Esophagus (tissue), 2 donors: ENCODE data around the gene PTPRE. TPM values are rescaled to one million over a fixed set of nuclear protein-coding genes. Genes with fewer than 3 reads are reported as not detected.

Source experiments
- H3K27ac ChIP-seq, 2 donors: one replicate each; pipeline ENCODE4 v1.5.1; 2013; ENCODE audit warnings: low read depth in 2 of 2, mild to moderate bottlenecking in 2 of 2, inconsistent platforms in 1 of 2, low read length in 1 of 2, moderate library complexity in 1 of 2
- H3K27me3 ChIP-seq, 2 donors: one replicate each; pipeline ENCODE4 v1.6.1; 2013; ENCODE audit warnings: low read length in 2 of 2, control low read depth in 1 of 2, mild to moderate bottlenecking in 1 of 2; ENCODE audit not compliant: insufficient read depth in 2 of 2, control insufficient read depth in 1 of 2
- H3K36me3 ChIP-seq, 2 donors: one replicate each; pipeline ENCODE4 v1.6.1; 2013; ENCODE audit warnings: low read length in 1 of 2; ENCODE audit not compliant: control insufficient read depth in 2 of 2, insufficient read depth in 2 of 2
- H3K4me1 ChIP-seq, 2 donors: one replicate each; pipeline ENCODE4 v1.6.1; 2013; ENCODE audit warnings: low read length in 1 of 2; ENCODE audit not compliant: control insufficient read depth in 2 of 2, insufficient read depth in 2 of 2
- H3K4me3 ChIP-seq, 2 donors: one replicate each; pipeline ENCODE4 v1.5.1; 2013; ENCODE audit warnings: low read length in 2 of 2, mild to moderate bottlenecking in 2 of 2, low read depth in 1 of 2, moderate library complexity in 1 of 2
- H3K9me3 ChIP-seq, 2 donors: one replicate each; pipeline ENCODE4 v1.6.1; 2013; ENCODE audit warnings: mild to moderate bottlenecking in 2 of 2, low read depth in 1 of 2, low read length in 1 of 2, moderate library complexity in 1 of 2; ENCODE audit not compliant: control insufficient read depth in 2 of 2, insufficient read depth in 1 of 2
- WGBS, 2 donors: extraction: QIAGEN DNeasy Blood & Tissue Kit; methylation state at CpG; one replicate each; pipeline ENCODE4 v1.1.7; 2013; 5-methylcytosine and 5-hydroxymethylcytosine counted together
- polyA plus RNA-seq, 2 donors: library from polyadenylated mRNA; stranded (reverse); fragments of 200-250 nt; gene quantifications; one replicate each; pipeline ENCODE4 v1.2.3, GENCODE V29; 2013
- donor health status: healthy with polysubstance abuse.
- donor health status: Bipolar disorder and iron deficiency.

Gene PTPRE
- polyA plus RNA-seq, 2 donors, result 3.8 to 5.5 TPM

DNA sequence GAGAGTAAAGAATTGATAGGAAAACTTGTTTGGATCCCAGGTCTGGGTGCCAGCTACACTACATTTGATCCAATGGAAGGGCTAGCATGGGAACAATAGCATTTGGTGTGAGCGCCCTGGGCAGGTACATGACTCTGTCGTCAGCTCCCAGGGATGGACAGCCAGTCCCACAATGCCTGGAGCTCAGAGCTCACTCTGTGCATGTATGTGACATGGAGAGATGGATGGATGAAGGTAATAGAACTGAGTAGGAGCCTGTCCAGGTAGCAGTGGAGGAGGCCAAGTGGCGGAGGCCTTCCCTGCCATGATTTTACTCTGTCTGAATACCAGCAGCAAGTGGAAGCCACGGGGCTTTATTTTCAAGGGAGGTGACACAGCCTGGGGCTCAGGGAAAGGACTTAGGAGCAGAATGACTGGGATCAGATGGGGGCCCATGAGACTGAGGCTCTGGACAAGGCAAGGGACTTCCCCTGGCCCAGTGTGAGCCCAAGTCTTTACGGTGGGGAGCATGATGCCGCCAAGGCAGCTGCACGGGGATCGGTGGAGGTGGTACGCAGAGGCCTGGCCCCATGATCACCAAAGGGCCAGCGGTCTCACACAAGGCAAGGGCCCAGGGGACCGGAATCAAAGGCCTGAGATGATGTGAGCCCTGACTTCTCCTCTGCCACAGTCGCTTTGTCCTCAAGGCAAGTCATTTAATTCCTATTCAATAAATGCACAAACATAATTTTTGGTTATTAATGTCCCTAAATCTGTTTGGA lies 5.9 kb downstream of the PTPRE start:
- no peaks in the 10 kb centered on the region for H3K27me3 ChIP-seq
- no peaks in the 10 kb centered on the region for H3K9me3 ChIP-seq
- WGBS, 2 donors, result 88 to 93% methylated on average over 12 of the region's 12 CpGs
- H3K4me3 ChIP-seq, result no peak overlapping the region
- H3K4me1 ChIP-seq, result peaks cover 0 to 1% of the 10 kb centered on the region in 2 donors
- no peaks in the 10 kb centered on the region for H3K36me3 ChIP-seq
- H3K27ac ChIP-seq, result no peak overlapping the region

DNA sequence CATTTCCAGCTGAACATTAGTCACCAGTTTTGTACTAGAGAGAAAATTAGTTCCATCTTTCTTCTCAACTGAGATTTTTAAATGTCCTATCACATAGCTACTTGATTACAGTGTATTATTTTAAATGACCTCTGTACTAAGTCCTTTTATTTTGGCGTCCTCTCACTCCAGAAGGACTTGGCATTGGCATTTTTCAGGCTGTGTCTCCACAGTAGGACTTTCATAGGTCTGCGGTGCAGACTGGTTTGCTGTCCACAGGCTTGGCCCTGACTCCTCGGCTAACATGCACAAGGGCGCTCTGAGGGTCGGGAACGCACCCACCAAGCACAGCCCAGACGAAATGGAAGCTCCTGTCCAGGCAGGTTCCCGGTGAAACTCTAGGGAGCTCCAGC lies 6.5 kb downstream of the PTPRE start:
- H3K36me3 ChIP-seq, result no peaks in the 10 kb centered on the region
- H3K27me3 ChIP-seq, result no peaks in the 10 kb centered on the region
- H3K27ac ChIP-seq, result no peak overlapping the region
- H3K4me3 ChIP-seq, result no peak overlapping the region
- H3K4me1 ChIP-seq, result no peaks in the 10 kb centered on the region
- 91 to 93% methylated on average over 8 of the region's 8 CpGs for WGBS, 2 donors
- H3K9me3 ChIP-seq, result no peaks in the 10 kb centered on the region

DNA sequence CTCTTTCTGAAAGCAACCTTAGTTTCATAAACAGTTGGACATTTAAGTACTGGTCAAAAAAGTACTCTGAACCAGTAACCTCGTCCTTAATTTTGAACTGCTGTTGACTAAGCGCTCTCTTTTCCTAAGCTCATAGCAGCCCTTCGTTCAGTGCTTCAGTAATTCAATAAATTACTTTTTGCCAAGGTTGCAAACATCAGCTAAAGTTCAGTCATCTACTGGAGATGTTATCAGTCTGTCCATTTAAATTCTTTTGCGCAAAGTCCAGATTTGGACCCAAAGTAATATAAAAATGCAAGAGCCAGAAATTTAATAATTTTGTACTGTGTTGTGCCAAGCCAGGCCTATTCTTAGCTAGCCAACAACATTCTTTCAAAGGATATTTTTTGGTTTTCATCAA lies 8.4 kb downstream of the PTPRE start:
- Histone ChIP-seq H3K27ac (no peak overlapping the region), H3K9me3 (no peaks in the 10 kb centered on the region), H3K27me3 (no peaks in the 10 kb centered on the region), H3K4me1 (peaks cover 3% of the 10 kb centered on the region in 2 donors), H3K4me3 (no peak overlapping the region), H3K36me3 (no peaks in the 10 kb centered on the region)
- 83 to 85% methylated on average over 4 of the region's 4 CpGs for WGBS, 2 donors

DNA sequence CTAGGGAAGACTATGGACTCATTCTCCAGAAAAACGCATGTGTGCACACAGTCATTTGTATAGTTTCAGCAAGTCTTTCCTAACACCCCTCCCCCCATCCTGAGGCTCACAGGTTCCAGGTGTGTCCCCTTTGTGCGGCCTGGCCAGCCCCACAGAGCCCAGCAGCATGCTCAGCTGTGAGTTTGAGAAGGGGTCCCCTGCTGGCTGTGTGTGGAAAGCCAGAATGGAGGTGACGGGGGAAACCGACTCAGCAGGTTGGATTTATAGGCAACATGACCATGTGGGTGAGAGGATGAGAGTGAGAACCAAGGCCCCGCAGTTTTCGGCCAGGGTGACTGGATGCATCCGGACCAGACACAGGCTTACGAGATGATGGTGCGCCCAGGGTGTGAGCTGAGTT lies 9.9 kb downstream of the PTPRE start:
- Histone ChIP-seq H3K27me3 (no peaks in the 10 kb centered on the region), H3K36me3 (no peaks in the 10 kb centered on the region), H3K27ac (no peak overlapping the region), H3K4me3 (no peak overlapping the region), H3K9me3 (no peaks in the 10 kb centered on the region), H3K4me1 (peaks cover 3 to 7% of the 10 kb centered on the region in 2 donors)
- WGBS, 2 donors, result 88 to 90% methylated on average over 9 of the region's 9 CpGs

DNA sequence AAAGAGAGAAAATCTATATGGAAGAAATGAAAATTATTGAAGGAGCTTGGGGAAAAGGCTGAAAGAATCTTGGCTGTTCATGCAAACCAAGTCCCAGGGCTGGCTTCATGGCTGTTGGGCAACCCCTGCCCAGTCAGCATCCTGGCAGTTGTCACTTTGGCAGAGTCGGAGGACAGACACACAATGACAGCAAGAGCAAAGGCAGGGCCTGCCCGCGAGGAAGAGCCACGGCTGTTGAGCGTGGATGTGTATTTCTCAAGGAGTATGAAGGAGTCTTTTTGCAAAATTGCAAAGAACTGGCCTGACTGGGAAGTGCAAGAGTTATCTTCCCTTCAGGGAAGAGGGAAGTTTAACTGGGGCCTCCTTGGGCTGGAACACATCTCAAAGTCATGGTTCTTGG lies 11.7 kb downstream of the PTPRE start:
- Histone ChIP-seq H3K27me3 (no peaks in the 10 kb centered on the region), H3K4me1 (peaks cover 3 to 7% of the 10 kb centered on the region in 2 donors), H3K36me3 (no peaks in the 10 kb centered on the region), H3K9me3 (no peaks in the 10 kb centered on the region), H3K27ac (no peak overlapping the region), H3K4me3 (no peak overlapping the region)
- WGBS, 2 donors, result 93 to 100% methylated on average over 5 of the region's 5 CpGs

DNA sequence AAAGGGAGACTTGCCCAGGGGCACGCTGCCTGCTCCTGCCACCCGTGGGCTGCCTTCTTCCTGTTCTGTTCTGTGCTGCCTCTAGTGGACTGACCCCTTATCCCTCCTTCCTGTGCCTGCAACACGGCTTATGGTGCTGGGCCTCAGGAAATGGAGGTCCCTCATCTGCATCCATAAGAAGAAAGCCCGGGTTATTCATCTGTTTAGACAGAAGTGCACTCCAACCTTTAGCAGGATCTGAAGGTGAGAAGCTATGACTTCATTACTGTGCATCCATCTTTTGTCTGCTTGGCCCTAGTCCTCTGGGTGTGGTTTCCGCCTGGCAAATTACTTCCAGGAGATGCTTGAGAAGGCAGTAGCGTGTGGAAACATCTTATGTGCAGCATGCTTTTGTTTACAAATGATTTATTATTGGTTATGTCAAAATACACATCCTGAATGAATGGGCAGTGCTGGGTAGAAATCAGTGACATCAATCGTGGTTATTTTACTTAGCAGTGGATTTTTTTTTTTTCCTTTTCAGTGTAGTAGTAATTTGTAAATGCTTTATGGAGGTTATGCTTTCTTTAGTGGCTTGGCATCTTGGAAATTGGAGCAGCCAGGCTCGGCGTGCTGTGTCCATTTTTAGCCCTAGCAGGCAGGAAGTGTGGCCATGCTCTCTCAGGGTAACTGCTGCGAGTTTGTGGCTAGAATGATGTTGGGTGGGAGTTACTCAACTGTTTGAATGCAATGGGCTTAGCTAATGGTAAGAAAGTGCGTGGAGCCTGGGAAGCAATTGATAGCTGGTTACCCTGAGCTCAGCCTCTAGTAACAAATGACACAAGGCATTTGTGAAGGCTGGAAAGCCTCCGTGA lies 12.7 kb downstream of the PTPRE start:
- Histone ChIP-seq H3K27me3 (no peaks in the 10 kb centered on the region), H3K4me3 (no peak overlapping the region), H3K9me3 (no peaks in the 10 kb centered on the region), H3K4me1 (peaks cover 3 to 7% of the 10 kb centered on the region in 2 donors), H3K27ac (peak overlapping the region; percentile 30 to 57), H3K36me3 (no peaks in the 10 kb centered on the region)
- 45 to 53% methylated on average over 12 of the region's 12 CpGs for WGBS, 2 donors

DNA sequence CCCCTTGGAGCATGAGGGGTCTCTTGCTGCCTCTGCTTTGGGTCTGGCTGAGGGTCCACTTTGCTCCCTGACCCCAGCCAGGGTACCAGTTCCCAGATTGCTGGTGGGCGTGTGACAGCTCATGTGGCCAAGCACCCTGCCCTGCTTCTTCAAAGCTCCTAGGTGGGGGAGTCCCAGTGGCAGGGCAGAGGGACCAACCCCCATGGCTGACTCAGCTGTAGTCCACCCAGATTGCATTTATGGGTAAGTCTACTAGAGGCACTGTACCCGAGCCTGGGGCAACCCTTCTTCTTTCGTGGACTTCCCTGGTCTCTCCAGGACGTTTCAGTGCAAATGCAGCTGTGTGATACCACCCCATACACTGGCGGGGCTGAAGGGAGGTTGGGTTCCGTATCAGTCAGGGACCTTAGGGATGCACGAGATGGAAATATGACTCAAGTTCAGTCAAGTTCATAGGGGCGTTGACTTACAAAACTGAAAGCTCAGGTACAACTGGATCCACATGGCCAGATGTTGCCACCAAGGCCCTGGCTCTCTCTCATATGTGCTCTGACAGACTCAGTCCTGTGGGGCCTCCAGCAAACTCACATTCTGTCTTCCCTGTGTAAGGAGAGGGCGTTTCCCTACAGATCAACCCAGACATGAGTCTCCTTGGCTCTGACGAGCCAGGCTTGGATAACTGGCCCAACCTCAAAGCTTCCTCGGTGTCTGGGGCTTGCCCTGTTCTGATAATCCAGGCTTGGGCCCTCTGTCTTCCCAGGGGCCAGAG lies 13.6 kb downstream of the PTPRE start:
- H3K4me1 ChIP-seq, result peaks cover 3 to 7% of the 10 kb centered on the region in 2 donors
- H3K4me3 ChIP-seq, result no peak overlapping the region
- peak overlapping the region in 1 of 2 donors; percentile 57 for H3K27ac ChIP-seq
- no peaks in the 10 kb centered on the region for H3K27me3 ChIP-seq
- no peaks in the 10 kb centered on the region for H3K36me3 ChIP-seq
- 78 to 79% methylated on average over 11 of the region's 11 CpGs for WGBS, 2 donors
- H3K9me3 ChIP-seq, result no peaks in the 10 kb centered on the region

DNA sequence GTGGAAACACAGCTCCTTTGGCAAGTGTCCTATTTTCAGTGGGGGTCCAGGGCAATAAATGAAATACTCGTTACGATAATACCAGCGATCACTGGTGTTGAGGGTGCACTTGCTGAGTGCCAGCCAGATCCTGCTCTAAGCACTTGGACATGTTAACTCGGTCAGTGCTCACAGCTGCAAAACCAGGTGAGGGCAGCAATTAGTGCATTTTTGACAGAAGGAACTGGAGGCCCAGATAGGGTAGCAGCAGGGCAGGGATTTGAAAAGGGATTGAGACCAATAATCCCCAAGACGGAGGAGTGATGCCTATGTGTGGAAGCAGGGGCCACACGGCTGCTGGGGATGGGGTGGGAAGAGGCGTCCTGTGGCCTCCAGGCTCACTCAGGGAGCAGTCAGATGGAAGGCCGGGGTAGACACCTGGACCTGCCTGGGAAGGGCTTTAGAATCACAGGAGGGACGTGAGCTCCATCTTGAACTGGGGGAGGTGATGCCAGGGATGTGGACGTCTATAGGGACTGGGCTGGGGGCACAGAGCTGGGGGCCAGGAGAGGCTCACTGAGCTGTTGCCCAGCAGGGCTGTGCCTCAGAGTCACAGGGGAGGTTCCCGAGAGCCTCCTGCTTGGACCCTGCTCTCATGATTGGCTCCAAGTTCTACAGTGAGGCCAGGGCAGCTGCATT lies 14.3 kb downstream of the PTPRE start:
- Histone ChIP-seq H3K36me3 (no peaks in the 10 kb centered on the region), H3K27ac (no peak overlapping the region), H3K27me3 (no peaks in the 10 kb centered on the region), H3K9me3 (no peaks in the 10 kb centered on the region), H3K4me3 (no peak overlapping the region), H3K4me1 (peaks cover 3 to 7% of the 10 kb centered on the region in 2 donors)
- 88 to 92% methylated on average over 11 of the region's 11 CpGs for WGBS, 2 donors

DNA sequence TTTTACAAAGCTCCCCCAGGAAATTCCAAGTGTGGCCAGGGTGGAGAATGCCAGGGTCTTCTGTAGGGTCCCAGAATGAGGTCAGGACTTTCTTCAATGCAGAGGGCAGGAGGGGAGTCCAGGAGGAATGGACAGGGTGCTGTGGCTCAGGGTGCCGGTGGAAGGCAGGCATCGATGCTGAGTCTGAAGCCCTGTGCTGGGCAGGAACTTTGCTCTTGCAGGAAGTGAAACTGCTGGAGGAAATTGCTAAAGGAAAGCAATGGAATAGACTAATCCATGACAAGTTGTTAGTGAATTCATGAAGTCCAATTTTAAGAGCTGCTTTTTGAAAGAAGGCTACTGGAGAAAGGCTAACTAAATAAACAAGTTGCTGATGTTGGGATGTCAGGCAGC lies 14.8 kb downstream of the PTPRE start:
- peaks cover 3 to 7% of the 10 kb centered on the region in 2 donors for H3K4me1 ChIP-seq
- no peaks in the 10 kb centered on the region for H3K27me3 ChIP-seq
- H3K36me3 ChIP-seq, result no peaks in the 10 kb centered on the region
- no peaks in the 10 kb centered on the region for H3K9me3 ChIP-seq
- H3K4me3 ChIP-seq, result no peak overlapping the region
- H3K27ac ChIP-seq, result no peak overlapping the region
- 77 to 89% methylated on average over 2 of the region's 2 CpGs for WGBS, 2 donors
